Activated CD8-positive, alpha-beta memory T cell treated with anti-CD3 and anti-CD28 coated beads for 4 hours (primary cell): Measurements from ENCODE around the gene CHN2.

Source experiments
- DNase-seq, 2 donors: peaks; one replicate each; pipeline ENCODE4 v3.0.0-alpha.2; 2020; ENCODE audit warnings: low read depth in 2 of 2

CHN2 gene

GRCh38 chr7:29308424-29308823 lies 113.8 kb downstream of the CHN2 start:
- no peak for DNase-seq

DNA sequence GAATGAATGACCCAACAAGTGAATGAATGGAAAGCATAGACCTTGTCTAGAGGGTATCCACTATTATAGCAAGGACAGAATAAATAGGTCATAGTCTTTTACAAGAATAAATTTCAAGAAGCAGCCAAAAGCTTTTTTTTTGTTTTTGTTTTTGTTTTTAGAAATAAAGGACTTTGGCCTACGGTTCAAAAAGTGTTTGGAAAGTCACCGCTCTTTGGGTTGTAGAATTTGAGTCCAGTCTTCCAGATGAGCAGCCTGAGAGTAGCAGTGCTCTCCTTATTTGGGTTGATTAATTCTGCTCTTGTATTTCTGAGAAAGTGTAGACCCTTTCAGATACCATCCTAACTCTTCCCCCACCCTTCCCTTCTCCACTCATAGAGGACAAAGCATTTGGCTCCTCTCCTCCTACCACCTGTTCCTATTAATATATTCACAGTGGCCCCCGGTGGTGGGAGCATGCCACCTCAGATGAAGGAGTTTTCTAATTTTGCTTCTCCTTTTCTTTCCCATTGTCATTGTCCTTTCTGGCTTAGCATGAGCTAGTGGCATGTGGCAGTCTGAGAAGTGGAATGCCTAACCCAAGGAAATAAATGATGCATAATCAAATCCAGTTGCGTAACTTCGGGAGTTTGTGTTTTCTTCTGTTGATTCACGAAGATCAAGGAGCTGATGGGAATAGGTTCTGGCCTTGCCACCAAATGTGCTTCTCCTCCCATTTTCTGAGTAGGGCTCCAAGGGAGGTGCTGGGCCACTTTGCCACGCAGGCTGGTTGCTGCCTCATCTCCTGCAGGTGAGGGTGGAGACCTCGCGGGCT lies 114.7 kb downstream of the CHN2 start:
- no peak for DNase-seq

GRCh38 chr7:29310625-29311024 lies 116.0 kb downstream of the CHN2 start:
- DNase-seq = no peak

- DNase-seq = no peak
These were observed 116.7 kb downstream of the CHN2 start for GRCh38 chr7:29311314-29311713.

GRCh38 chr7:29314148-29314547 lies 119.6 kb downstream of the CHN2 start:
- no peak for DNase-seq

DNA sequence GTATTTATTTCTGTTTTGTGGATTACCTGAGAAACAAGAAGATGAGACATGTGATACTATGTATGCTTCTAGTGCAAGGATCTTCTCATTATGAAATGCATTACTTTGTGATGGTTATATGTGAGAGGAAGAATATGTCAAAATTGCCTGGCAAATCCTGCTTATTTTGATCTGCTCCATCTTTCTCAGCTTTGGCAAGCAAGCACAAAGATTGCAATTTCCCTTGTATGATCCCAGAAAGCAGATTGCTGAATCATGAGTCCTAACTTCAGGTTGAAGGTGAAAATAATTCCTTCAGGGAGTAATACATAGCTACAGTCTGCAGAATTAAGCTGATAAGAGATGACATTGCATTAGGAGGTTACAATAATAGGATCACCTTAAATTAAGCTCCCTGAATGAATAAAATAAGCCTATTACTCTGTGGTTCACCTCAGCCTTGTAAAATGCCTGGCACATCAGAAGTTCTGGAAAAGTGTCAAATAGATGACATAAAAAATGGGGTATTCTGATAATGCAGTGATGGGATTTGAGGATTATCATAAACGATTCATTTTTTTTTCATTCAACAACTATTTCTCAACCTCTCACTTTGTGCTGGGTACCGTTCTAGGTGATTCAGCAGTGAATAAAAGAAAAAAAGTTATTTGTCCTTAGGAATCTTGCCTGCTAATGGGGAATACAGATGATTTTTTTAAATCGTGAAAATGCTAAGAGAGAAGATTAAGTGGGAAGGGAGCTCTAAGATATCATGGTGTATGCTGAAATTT lies 120.7 kb downstream of the CHN2 start:
- no peak for DNase-seq

DNA sequence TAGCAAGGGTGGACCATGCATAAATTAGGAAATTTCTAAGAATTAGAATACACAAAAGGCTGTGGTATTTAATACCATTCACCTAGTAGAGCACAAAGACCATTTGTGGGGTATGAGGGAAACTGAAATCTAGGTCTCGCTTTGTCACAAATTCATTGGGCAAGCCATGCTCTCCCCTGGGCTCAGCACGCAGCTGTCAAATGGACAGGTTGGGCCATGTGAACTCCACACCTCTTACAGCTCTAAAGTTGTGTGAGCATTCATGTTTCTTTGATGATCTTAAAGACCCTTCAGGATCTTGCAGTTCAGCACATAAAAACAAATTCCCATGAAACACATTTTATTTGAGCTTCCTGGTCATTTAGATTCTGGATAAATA lies 121.3 kb downstream of the CHN2 start:
- DNase-seq = no peak

DNA sequence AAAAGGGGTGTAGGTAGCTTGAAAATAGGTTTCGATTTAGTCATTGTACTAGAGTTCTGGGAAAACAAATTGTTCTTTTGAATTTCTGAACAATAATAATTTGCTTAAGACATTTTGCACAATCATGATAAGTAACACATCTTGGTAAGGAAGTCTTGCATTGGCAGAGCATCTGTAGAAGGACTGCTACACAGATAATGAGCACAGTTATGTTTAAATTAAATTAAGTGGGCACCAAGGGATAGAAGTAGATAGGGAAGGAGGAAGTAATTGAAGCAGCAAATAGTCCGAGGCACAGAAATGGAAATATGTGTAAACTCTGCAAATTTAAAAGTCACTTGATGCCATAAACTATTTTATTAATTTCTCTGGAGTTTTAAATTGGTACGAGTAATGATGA lies 122.4 kb downstream of the CHN2 start:
- DNase-seq = no peak

GRCh38 chr7:29318853-29319718 lies 124.5 kb downstream of the CHN2 start:
- DNase-seq = no peak

- DNase-seq = no peak
These were observed 125.3 kb downstream of the CHN2 start for GRCh38 chr7:29319719-29320521.

DNA sequence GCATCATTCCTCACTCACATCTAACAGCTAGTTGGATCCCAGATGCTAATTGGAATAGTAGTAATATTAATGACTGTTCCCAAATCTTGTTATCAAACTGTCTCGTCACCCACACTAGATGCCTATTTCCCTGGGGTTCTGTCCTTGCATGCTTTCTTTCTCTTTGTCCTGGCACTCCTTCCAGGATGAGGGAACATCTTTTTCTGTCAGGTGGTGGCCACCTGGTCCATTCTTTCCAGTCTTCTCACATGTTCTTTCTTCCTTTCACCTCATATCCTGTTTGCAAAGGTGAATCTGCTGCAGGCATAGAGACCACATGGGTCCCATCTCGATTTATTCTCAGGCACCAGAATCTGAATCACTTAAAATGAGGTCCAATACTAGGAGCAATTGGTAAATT lies 126.0 kb downstream of the CHN2 start:
- no peak for DNase-seq

DNA sequence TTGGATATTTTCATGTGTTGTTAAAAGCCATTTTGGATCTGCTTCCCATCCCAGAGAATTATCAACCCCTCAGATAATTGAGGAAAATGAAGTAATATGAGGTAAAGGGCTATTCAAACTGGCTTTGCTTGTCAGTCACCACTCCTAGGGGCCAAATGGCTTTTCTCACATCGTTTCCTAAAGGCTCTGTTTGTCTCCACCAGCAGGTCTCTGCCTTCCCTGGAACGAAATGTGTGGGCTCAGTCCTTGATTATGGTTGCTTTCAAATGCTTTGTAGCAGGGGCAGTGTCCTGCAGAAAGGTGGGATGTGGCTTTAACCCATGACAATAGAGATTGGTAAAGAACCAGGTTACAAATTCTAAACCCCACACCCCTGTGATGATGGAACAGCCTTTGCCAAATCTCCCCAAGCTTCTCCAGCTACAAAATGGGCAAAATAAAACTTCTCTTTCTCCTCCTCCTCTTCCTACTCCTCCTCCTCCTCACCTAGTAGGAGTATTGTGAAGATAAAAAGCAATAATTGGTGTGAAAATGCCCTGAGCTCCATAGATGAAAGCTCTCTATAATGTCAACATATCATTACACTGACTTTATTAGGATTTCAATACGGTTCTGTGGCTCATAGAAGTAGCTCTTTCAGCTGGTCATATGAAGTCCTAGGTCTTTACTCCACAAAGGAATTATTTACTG lies 127.6 kb downstream of the CHN2 start:
- DNase-seq = no peak

GRCh38 chr7:29325476-29325875 lies 130.9 kb downstream of the CHN2 start:
- DNase-seq = no peak

GRCh38 chr7:29326864-29327263 lies 132.3 kb downstream of the CHN2 start:
- no peak for DNase-seq

GRCh38 chr7:29327455-29327854 lies 132.9 kb downstream of the CHN2 start:
- no peak for DNase-seq

- no peak for DNase-seq
These were observed 133.5 kb downstream of the CHN2 start for GRCh38 chr7:29328045-29328444.

DNA sequence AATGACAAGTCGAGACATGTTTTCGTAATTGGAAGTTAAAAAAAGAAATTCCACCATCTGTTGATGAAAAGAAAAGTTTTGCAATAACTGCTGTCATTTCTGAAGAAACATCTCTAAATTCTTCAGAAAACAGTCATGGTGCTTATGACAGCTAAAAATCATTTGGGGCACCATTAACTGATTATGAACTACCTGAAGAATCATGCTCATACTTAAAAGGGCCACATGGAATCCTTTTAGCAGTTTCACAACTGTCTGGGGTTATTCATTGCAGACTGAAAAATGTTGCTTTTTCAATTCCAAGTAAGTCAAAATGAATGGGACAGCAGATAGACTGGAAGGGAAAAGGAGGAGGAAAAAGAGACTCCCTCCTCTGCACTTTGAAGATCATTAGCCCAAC lies 134.2 kb downstream of the CHN2 start:
- DNase-seq = no peak

GRCh38 chr7:29329686-29330085 lies 135.1 kb downstream of the CHN2 start:
- no peak for DNase-seq

DNA sequence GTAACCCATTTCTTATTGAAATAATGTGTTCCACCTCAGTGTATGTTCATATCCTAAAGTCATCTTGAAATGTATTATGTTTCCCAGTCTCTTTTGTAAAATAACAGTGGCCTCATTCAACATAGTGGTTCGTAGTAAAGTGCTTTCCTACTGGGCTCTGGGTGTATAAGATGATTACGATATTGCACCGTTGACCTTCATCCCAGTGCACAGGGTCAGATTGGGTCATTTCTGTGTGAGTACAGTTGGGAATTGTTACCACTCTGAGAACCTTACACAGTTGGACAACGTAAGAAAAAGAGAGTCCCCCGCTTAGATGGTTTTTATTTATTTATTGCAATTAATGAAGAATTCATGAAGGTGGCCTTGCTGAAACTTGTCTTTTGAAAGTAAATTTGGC lies 135.6 kb downstream of the CHN2 start:
- no peak for DNase-seq

- DNase-seq = no peak
These were observed 136.6 kb downstream of the CHN2 start for GRCh38 chr7:29331163-29331562.
